Neural cell (in vitro differentiated cells): ENCODE data around the gene FZR1. TPM values are rescaled to one million over a fixed set of nuclear protein-coding genes. Genes with fewer than 3 reads are reported as not detected.

Experiments used
- H2AFZ ChIP-seq: fragments of 200-600, 300-800 bp; sonication (generic), shearing (Covaris generic); 2 replicates; pipeline ENCODE4 v1.6.0; 2014; ENCODE audit warnings: low read depth, mild to moderate bottlenecking, antibody characterized with exemption, low read length, moderate library complexity
- H3F3A ChIP-seq: fragments of 200-600 bp; shearing (Covaris generic); 2 replicates; pipeline ENCODE4 v1.6.1; 2016; ENCODE audit warnings: mild to moderate bottlenecking, moderate library complexity, mixed read lengths, antibody characterized with exemption, low read length; ENCODE audit not compliant: insufficient read depth, poor library complexity, severe bottlenecking
- H3K27ac ChIP-seq: fragments of 200-600, 300-800 bp; sonication (generic), shearing (Covaris generic); 2 replicates; pipeline ENCODE4 v1.5.1; 2014; ENCODE audit warnings: mild to moderate bottlenecking, low read length, moderate library complexity
- H3K27me3 ChIP-seq: fragments of 300-800, 200-600 bp; sonication (generic), shearing (Covaris generic); 2 replicates; pipeline ENCODE4 v1.6.0; 2014; ENCODE audit warnings: mild to moderate bottlenecking, low read depth, low read length, moderate library complexity; ENCODE audit not compliant: insufficient read depth
- H3K36me3 ChIP-seq: fragments of 300-800, 200-600 bp; sonication (generic), shearing (Covaris generic); 2 replicates; pipeline ENCODE4 v1.5.1; 2014; ENCODE audit warnings: mild to moderate bottlenecking, antibody characterized with exemption, low read length, moderate library complexity; ENCODE audit not compliant: insufficient read depth
- H3K4me2 ChIP-seq: fragments of 300-800, 200-600 bp; sonication (generic), shearing (Covaris generic); 2 replicates; pipeline ENCODE4 v1.6.0; 2014; ENCODE audit warnings: mild to moderate bottlenecking, low read length
- H3K4me3 ChIP-seq: fragments of 300-800, 200-600 bp; sonication (generic), shearing (Covaris generic); 2 replicates; pipeline ENCODE4 v1.5.1; 2014; ENCODE audit warnings: mild to moderate bottlenecking, low read length, moderate library complexity
- H3K79me2 ChIP-seq: fragments of 200-600 bp; shearing (Covaris generic); replicated peaks from 2 replicates; pipeline ENCODE4 v1.6.0; 2014; ENCODE audit warnings: mild to moderate bottlenecking, low read length, moderate library complexity; ENCODE audit not compliant: insufficient read depth
- H3K9ac ChIP-seq: fragments of 300-800, 200-600 bp; sonication (generic), shearing (Covaris generic); 2 replicates; pipeline ENCODE4 v1.6.1; 2016; ENCODE audit warnings: mild to moderate bottlenecking, low read length, mixed read lengths
- H3K9me2 ChIP-seq: fragments of 200-600 bp; shearing (Covaris generic); 2 replicates; pipeline ENCODE4 v1.6.1; 2016; ENCODE audit warnings: mild to moderate bottlenecking, low read length, mixed read lengths; ENCODE audit not compliant: insufficient read depth
- H3K9me3 ChIP-seq: fragments of 200-600, 300-800 bp; sonication (generic), shearing (Covaris generic); 2 replicates; pipeline ENCODE4 v1.6.1; 2016; ENCODE audit warnings: mild to moderate bottlenecking, mixed run types, low read length, moderate library complexity, mixed read lengths
- H4K20me1 ChIP-seq: fragments of 200-600 bp; shearing (Covaris generic); 2 replicates; pipeline ENCODE4 v1.6.1; 2016; ENCODE audit warnings: mild to moderate bottlenecking, mixed run types; ENCODE audit not compliant: insufficient read depth
- CTCF ChIP-seq: fragments of 450-650 bp; IDR thresholded peaks from 2 replicates; pipeline ENCODE4 v1.5.1; 2014; ENCODE audit warnings: antibody characterized with exemption, mild to moderate bottlenecking, moderate library complexity; ENCODE audit not compliant: poor library complexity, severe bottlenecking
- EP300 ChIP-seq: fragments of 450-650 bp; conservative IDR thresholded peaks from 2 replicates; pipeline ENCODE4 v1.6.1; 2014; ENCODE audit warnings: antibody characterized with exemption, mild to moderate bottlenecking, moderate library complexity; ENCODE audit not compliant: poor library complexity, severe bottlenecking
- EZH2 ChIP-seq: fragments of 200-600, 300-800 bp; shearing (Covaris generic), sonication (generic); IDR thresholded peaks from 2 replicates; pipeline ENCODE4 v1.6.1; 2014; ENCODE audit warnings: antibody characterized with exemption, low read length, borderline replicate concordance, mild to moderate bottlenecking; ENCODE audit not compliant: insufficient read depth, poor library complexity, severe bottlenecking
- MXI1 ChIP-seq: fragments of 450-650 bp; conservative IDR thresholded peaks from 2 replicates; pipeline ENCODE4 v1.6.1; 2014; ENCODE audit warnings: antibody characterized with exemption, mild to moderate bottlenecking; ENCODE audit not compliant: poor library complexity, severe bottlenecking
- POLR2AphosphoS5 ChIP-seq: IDR thresholded peaks from 2 replicates; pipeline ENCODE4 v1.6.1; 2012
- RAD21 ChIP-seq: fragments of 450-650 bp; conservative IDR thresholded peaks from 2 replicates; pipeline ENCODE4 v1.6.1; 2014; ENCODE audit warnings: antibody characterized with exemption, mild to moderate bottlenecking, moderate library complexity
- REST ChIP-seq: IDR thresholded peaks from 2 replicates; pipeline ENCODE4 v1.6.1; 2012; ENCODE audit warnings: borderline replicate concordance
- SMC3 ChIP-seq: fragments of 450-650 bp; conservative IDR thresholded peaks from 2 replicates; pipeline ENCODE4 v1.6.1; 2014; ENCODE audit warnings: antibody characterized with exemption, mild to moderate bottlenecking, moderate library complexity; ENCODE audit not compliant: poor library complexity
- TAF1 ChIP-seq: IDR thresholded peaks from 2 replicates; pipeline ENCODE4 v1.6.1; 2012; ENCODE audit warnings: low read depth
- polyA plus RNA-seq: library from polyadenylated mRNA; depleted of rRNA; stranded (reverse); fragments of >200 nt; gene quantifications from 2 replicates; pipeline ENCODE4 v1.2.3, GENCODE V29; 2014

The FZR1 gene
- polyA plus RNA-seq, 1 donor from 2014 or later = 55.7 TPM

- no peak overlapping the region for H3K27ac ChIP-seq
Measured at GRCh38 chr19:3467437-3468198, 38.5 kb upstream of the FZR1 start.

GRCh38 chr19:3468211-3468610, 37.9 kb upstream of the FZR1 start:
- no peaks in the 10 kb centered on the region for H3K36me3 ChIP-seq
- H3K4me3 ChIP-seq = no peak overlapping the region
- no peak overlapping the region for H2AFZ ChIP-seq
- no peaks in the 10 kb centered on the region for H3F3A ChIP-seq
- no peak overlapping the region for H3K9ac ChIP-seq
- no peaks in the 10 kb centered on the region for H4K20me1 ChIP-seq
- no peak overlapping the region for H3K4me2 ChIP-seq
- peaks cover 35% of the 10 kb centered on the region for H3K27me3 ChIP-seq
- no peak overlapping the region for H3K27ac ChIP-seq
- H3K9me2 ChIP-seq = no peaks in the 10 kb centered on the region
- H3K9me3 ChIP-seq = no peaks in the 10 kb centered on the region
- H3K79me2 ChIP-seq = no peaks in the 10 kb centered on the region
- TF ChIP-seq POLR2AphosphoS5 (no peak), REST (no peak), TAF1 (no peak), MXI1 (no peak), SMC3 (no peak), CTCF (no peak)

More at GRCh38 chr19:3467437-3468198, 38.5 kb upstream of the FZR1 start:
- no peak overlapping the region for H3K9ac ChIP-seq
- H3K4me3 ChIP-seq = no peak overlapping the region
- no peaks in the 10 kb centered on the region for H3K9me3 ChIP-seq
- no peaks in the 10 kb centered on the region for H3F3A ChIP-seq
- H3K79me2 ChIP-seq = no peaks in the 10 kb centered on the region
- H3K27me3 ChIP-seq = peaks cover 41% of the 10 kb centered on the region
- no peak for TF ChIP-seq EZH2
- no peak for TF ChIP-seq SMC3
- TF ChIP-seq MXI1 = no peak
- no peak for TF ChIP-seq CTCF
- TF ChIP-seq RAD21 = no peak
- TF ChIP-seq TAF1 = no peak
- TF ChIP-seq REST = no peak
- TF ChIP-seq POLR2AphosphoS5 = no peak
- no peak for TF ChIP-seq EP300
- H2AFZ ChIP-seq = no peak overlapping the region
- no peaks in the 10 kb centered on the region for H4K20me1 ChIP-seq
- H3K36me3 ChIP-seq = no peaks in the 10 kb centered on the region
- H3K4me2 ChIP-seq = no peak overlapping the region
- H3K9me2 ChIP-seq = no peaks in the 10 kb centered on the region
